ENCODE results near the gene SV2B. TPM values are rescaled to one million over a fixed set of nuclear protein-coding genes. Genes with fewer than 3 reads are reported as not detected.

The SV2B gene
- total and polyA plus RNA-seq, 2 experiments from 2014 or later: 0.06 to 0.76 TPM

GRCh38 chr15:91141097-91141496 is 41.0 kb downstream of the SV2B start:
- H3F3A ChIP-seq (replicated peaks; ENCODE audit: low read depth): no peaks in the 10 kb centered on the region
- no peak overlapping the region for H2AFZ ChIP-seq
- no peak for TF ChIP-seq STAT1 (IDR thresholded peaks at IDR 0.05; ENCODE audit: unreplicated experiment)
- TF ChIP-seq NANOG (IDR thresholded peaks at IDR 0.05; ENCODE audit: borderline replicate concordance): no peak
- no peak for TF ChIP-seq REST (IDR thresholded peaks at IDR 0.05; ENCODE audit: unreplicated experiment)
- no peak for TF ChIP-seq JUNB (IDR thresholded peaks at IDR 0.05; ENCODE audit: unreplicated experiment)
- TF ChIP-seq CTCF (conservative IDR thresholded peaks at IDR 0.05; ENCODE audit: low read depth in 2 of 2): no peak
- TF ChIP-seq POLR2AphosphoS5 (IDR thresholded peaks at IDR 0.05; ENCODE audit: low read depth): no peak
- TF ChIP-seq EZH2 (IDR thresholded peaks at IDR 0.05; ENCODE audit: low read depth, unreplicated experiment): no peak
- TF ChIP-seq ZNF462 (CRISPR knock-in tag; IDR thresholded peaks at IDR 0.05): no peak
- TF ChIP-seq ZNF331 (CRISPR knock-in tag; IDR thresholded peaks at IDR 0.05; ENCODE audit: low read depth): no peak
- no peak for TF ChIP-seq ZNF114 (CRISPR knock-in tag; IDR thresholded peaks at IDR 0.05)
- no peak for TF ChIP-seq CREB1 (CRISPR knock-in tag; IDR thresholded peaks at IDR 0.05; ENCODE audit: low read depth)
- TF ChIP-seq ETS1 (IDR thresholded peaks at IDR 0.05): no peak
- TF ChIP-seq EZH2phosphoT487 (IDR thresholded peaks at IDR 0.05; ENCODE audit: unreplicated experiment): no peak
- H3K4me1 ChIP-seq (ENCODE audit: insufficient read depth): no peaks in the 10 kb centered on the region
- peaks cover 2% of the 10 kb centered on the region for H3K27me3 Mint-ChIP-seq (ENCODE audit: insufficient read depth, low read depth, poor library complexity)
- no peak overlapping the region for H3K4me3 ChIP-seq
- no peaks in the 10 kb centered on the region for H3K79me2 ChIP-seq (replicated peaks; ENCODE audit: insufficient read depth)
- peaks cover 4% of the 10 kb centered on the region; the same call in 2 of the 3 replicates for H3K4me1 Mint-ChIP-seq
- no peaks in the 10 kb centered on the region for H3K36me3 ChIP-seq (ENCODE audit: insufficient read depth)
- no peak overlapping the region for H3K4me3 Mint-ChIP-seq
- no peak overlapping the region for H3K27ac ChIP-seq (ENCODE audit: low read depth)
- no peak overlapping the region for H3K27ac Mint-ChIP-seq
- no peaks in the 10 kb centered on the region for H4K20me1 ChIP-seq (replicated peaks; ENCODE audit: insufficient read depth)
- no peaks in the 10 kb centered on the region for H3K9me3 Mint-ChIP-seq
- no peak overlapping the region for H3K4me2 ChIP-seq
- DNase-seq (ENCODE audit: low spot score): no peak
- H3K36me3 Mint-ChIP-seq (ENCODE audit: low read depth): no peaks in the 10 kb centered on the region
- no peaks in the 10 kb centered on the region for H3K9me2 ChIP-seq (ENCODE audit: insufficient read depth)
- ATAC-seq: no peak
- H3K27me3 ChIP-seq (ENCODE audit: insufficient read depth): no peaks in the 10 kb centered on the region
